ENCODE measurements around the gene SLC25A42. TPM values are rescaled to one million over a fixed set of nuclear protein-coding genes. Genes with fewer than 3 reads are reported as not detected.

The SLC25A42 gene
- total and polyA plus RNA-seq, 2 of the 13 experiments (the other 11 are each of a cell fraction or from before 2014, with no cell fraction given) = 12.8 to 18.3 TPM

- TF ChIP-seq, protein P1, sequence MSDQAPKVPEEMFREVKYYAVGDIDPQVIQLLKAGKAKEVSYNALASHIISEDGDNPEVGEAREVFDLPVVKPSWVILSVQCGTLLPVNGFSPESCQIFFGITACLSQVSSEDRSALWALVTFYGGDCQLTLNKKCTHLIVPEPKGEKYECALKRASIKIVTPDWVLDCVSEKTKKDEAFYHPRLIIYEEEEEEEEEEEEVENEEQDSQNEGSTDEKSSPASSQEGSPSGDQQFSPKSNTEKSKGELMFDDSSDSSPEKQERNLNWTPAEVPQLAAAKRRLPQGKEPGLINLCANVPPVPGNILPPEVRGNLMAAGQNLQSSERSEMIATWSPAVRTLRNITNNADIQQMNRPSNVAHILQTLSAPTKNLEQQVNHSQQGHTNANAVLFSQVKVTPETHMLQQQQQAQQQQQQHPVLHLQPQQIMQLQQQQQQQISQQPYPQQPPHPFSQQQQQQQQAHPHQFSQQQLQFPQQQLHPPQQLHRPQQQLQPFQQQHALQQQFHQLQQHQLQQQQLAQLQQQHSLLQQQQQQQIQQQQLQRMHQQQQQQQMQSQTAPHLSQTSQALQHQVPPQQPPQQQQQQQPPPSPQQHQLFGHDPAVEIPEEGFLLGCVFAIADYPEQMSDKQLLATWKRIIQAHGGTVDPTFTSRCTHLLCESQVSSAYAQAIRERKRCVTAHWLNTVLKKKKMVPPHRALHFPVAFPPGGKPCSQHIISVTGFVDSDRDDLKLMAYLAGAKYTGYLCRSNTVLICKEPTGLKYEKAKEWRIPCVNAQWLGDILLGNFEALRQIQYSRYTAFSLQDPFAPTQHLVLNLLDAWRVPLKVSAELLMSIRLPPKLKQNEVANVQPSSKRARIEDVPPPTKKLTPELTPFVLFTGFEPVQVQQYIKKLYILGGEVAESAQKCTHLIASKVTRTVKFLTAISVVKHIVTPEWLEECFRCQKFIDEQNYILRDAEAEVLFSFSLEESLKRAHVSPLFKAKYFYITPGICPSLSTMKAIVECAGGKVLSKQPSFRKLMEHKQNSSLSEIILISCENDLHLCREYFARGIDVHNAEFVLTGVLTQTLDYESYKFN (CRISPR knock-in tag; conservative IDR thresholded peaks at IDR 0.05) = no peak
- TF ChIP-seq ZBTB33 (CRISPR knock-in tag; IDR thresholded peaks at IDR 0.05) (peak; percentile 83), MBD4 (IDR thresholded peaks at IDR 0.05; ENCODE audit: borderline replicate concordance, low read length) (no peak), ERF (CRISPR knock-in tag; IDR thresholded peaks at IDR 0.05) (0 out of 2 replicates have a peak, but pooled peaks have one; percentile 37), MYC (CRISPR knock-in tag; IDR thresholded peaks at IDR 0.05; ENCODE audit: borderline replicate concordance) (peak; percentile 30; the same call in 1 of the 2 replicates), STAG1 (CRISPR knock-in tag; IDR thresholded peaks at IDR 0.05) (peak; percentile 88), PRMT3 (CRISPR knock-in tag; IDR thresholded peaks at IDR 0.05; ENCODE audit: borderline replicate concordance, low read depth) (no peak), ZNF124 (CRISPR knock-in tag; IDR thresholded peaks at IDR 0.05) (no peak), ZNF570 (CRISPR knock-in tag; IDR thresholded peaks at IDR 0.05; ENCODE audit: borderline replicate concordance) (no peak), SMAD3 (CRISPR knock-in tag; IDR thresholded peaks at IDR 0.05) (0 out of 2 replicates have a peak, but pooled peaks have one; percentile 30), PATZ1 (CRISPR knock-in tag; IDR thresholded peaks at IDR 0.05) (peak; percentile 28; the same call in 1 of the 2 replicates), SPEN (CRISPR knock-in tag; IDR thresholded peaks at IDR 0.05; ENCODE audit: low read depth) (no peak), GATAD2A (CRISPR knock-in tag; IDR thresholded peaks at IDR 0.05) (0 out of 2 replicates have a peak, but pooled peaks have one; percentile 24)
- TF ChIP-seq, protein P2, sequence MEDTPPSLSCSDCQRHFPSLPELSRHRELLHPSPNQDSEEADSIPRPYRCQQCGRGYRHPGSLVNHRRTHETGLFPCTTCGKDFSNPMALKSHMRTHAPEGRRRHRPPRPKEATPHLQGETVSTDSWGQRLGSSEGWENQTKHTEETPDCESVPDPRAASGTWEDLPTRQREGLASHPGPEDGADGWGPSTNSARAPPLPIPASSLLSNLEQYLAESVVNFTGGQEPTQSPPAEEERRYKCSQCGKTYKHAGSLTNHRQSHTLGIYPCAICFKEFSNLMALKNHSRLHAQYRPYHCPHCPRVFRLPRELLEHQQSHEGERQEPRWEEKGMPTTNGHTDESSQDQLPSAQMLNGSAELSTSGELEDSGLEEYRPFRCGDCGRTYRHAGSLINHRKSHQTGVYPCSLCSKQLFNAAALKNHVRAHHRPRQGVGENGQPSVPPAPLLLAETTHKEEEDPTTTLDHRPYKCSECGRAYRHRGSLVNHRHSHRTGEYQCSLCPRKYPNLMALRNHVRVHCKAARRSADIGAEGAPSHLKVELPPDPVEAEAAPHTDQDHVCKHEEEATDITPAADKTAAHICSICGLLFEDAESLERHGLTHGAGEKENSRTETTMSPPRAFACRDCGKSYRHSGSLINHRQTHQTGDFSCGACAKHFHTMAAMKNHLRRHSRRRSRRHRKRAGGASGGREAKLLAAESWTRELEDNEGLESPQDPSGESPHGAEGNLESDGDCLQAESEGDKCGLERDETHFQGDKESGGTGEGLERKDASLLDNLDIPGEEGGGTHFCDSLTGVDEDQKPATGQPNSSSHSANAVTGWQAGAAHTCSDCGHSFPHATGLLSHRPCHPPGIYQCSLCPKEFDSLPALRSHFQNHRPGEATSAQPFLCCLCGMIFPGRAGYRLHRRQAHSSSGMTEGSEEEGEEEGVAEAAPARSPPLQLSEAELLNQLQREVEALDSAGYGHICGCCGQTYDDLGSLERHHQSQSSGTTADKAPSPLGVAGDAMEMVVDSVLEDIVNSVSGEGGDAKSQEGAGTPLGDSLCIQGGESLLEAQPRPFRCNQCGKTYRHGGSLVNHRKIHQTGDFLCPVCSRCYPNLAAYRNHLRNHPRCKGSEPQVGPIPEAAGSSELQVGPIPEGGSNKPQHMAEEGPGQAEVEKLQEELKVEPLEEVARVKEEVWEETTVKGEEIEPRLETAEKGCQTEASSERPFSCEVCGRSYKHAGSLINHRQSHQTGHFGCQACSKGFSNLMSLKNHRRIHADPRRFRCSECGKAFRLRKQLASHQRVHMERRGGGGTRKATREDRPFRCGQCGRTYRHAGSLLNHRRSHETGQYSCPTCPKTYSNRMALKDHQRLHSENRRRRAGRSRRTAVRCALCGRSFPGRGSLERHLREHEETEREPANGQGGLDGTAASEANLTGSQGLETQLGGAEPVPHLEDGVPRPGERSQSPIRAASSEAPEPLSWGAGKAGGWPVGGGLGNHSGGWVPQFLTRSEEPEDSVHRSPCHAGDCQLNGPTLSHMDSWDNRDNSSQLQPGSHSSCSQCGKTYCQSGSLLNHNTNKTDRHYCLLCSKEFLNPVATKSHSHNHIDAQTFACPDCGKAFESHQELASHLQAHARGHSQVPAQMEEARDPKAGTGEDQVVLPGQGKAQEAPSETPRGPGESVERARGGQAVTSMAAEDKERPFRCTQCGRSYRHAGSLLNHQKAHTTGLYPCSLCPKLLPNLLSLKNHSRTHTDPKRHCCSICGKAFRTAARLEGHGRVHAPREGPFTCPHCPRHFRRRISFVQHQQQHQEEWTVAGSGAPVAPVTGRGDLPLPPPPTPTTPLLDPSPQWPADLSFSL (CRISPR knock-in tag; IDR thresholded peaks at IDR 0.05) = no peak
These were observed 82.2 kb downstream of the SLC25A42 start (continued) for GRCh38 chr19:19145684-19146608.

All from HepG2 (cell line).